Suprapubic skin (tissue), 3 donors: ENCODE data around the gene CNRIP1.

ENCODE experiments used
- CTCF ChIP-seq, 2 donors: fragments of 200-600 bp in 1 of 2; fragments of 450-650 bp in 1 of 2; sonication (generic) in 1 of 2; IDR thresholded peaks; one replicate each; pipeline ENCODE4 v1.5.1; 2016 to 2019; ENCODE audit warnings: antibody characterized with exemption in 2 of 2, mild to moderate bottlenecking in 1 of 2, moderate library complexity in 1 of 2
- POLR2A ChIP-seq, 2 donors: fragments of 450-650 bp; IDR thresholded peaks; one replicate each; pipeline ENCODE4 v1.6.1; 2017; ENCODE audit warnings: antibody characterized with exemption in 2 of 2, mild to moderate bottlenecking in 2 of 2, moderate library complexity in 2 of 2

- TF ChIP-seq CTCF (IDR thresholded peaks at IDR 0.05): no peak
- no peak for TF ChIP-seq POLR2A (IDR thresholded peaks at IDR 0.05)
Measured at GRCh38 chr2:68302281-68302875, 17.4 kb downstream of the CNRIP1 start.
